Heart left ventricle (tissue), 16 donors: Measurements from ENCODE around the gene THADA. TPM values are rescaled to one million over a fixed set of nuclear protein-coding genes. Genes with fewer than 3 reads are reported as not detected.

Experiments
- ATAC-seq, 4 donors: fragments of 200-7000 bp; cut with Tn5 transposase; one replicate each; pipeline ENCODE4 v1.9.1; 2020 to 2022; ENCODE audit warnings: moderate library complexity in 4 of 4, mild to moderate bottlenecking in 3 of 4, moderate number of reproducible peaks in 1 of 4
- DNase-seq, 5 donors: peaks; one replicate each; pipeline ENCODE4 v3.0.0-alpha.2; 2020
- H3K27ac ChIP-seq, 12 donors: fragments of 200-600 bp; sonication (generic) in 4 of 12; one replicate each; pipeline versions ENCODE4 v1.5.0 to v1.8.0; 2016 to 2022; ENCODE audit warnings: mild to moderate bottlenecking in 2 of 12
- H3K27me3 ChIP-seq, 9 donors: fragments of 200-600 bp; sonication (generic) in 2 of 9; one replicate each; pipeline versions ENCODE4 v1.5.1 to v1.8.0; 2016 to 2022; ENCODE audit warnings: mild to moderate bottlenecking in 3 of 9
- H3K36me3 ChIP-seq, 9 donors: fragments of 200-600 bp; sonication (generic) in 2 of 9; one replicate each; pipeline versions ENCODE4 v1.5.0 to v1.8.0; 2018 to 2022; ENCODE audit warnings: mild to moderate bottlenecking in 2 of 9
- H3K4me1 ChIP-seq, 12 donors: fragments of 200-600 bp; sonication (generic) in 4 of 12; one replicate each; pipeline versions ENCODE4 v1.5.0 to v1.8.0; 2016 to 2022; ENCODE audit warnings: mild to moderate bottlenecking in 3 of 12
- H3K4me3 ChIP-seq, 12 donors: fragments of 200-600 bp; sonication (generic) in 4 of 12; one replicate each; pipeline versions ENCODE4 v1.5.0 to v1.8.0; 2017 to 2022; ENCODE audit warnings: mild to moderate bottlenecking in 9 of 12, moderate library complexity in 4 of 12
- H3K9me3 ChIP-seq, 12 donors: fragments of 200-600 bp; sonication (generic) in 4 of 12; one replicate each; pipeline versions ENCODE4 v1.5.0 to v1.8.0; 2016 to 2022; ENCODE audit warnings: mild to moderate bottlenecking in 1 of 12
- CTCF ChIP-seq, 12 donors: fragments of 200-600 bp; sonication (generic) in 4 of 12; IDR thresholded peaks; one replicate each; pipeline versions ENCODE4 v1.5.0 to v1.8.0; 2018 to 2022; ENCODE audit warnings: antibody characterized with exemption in 12 of 12, mild to moderate bottlenecking in 5 of 12
- POLR2A ChIP-seq, 2 donors: fragments of 450-650 bp; IDR thresholded peaks; one replicate each; pipeline ENCODE4 v1.6.1; 2017; ENCODE audit warnings: antibody characterized with exemption in 2 of 2, mild to moderate bottlenecking in 2 of 2, moderate library complexity in 2 of 2
- WGBS, 4 donors: extraction: QIAGEN DNeasy Blood & Tissue Kit in 2 of 4; methylation state at CpG; one replicate each; pipeline versions ENCODE4 v1.1.5 to v1.1.7; 2013 to 2018; 5-methylcytosine and 5-hydroxymethylcytosine counted together
- intact Hi-C, 10 donors: fragments of 100-400 bp; cut with DNase I; formaldehyde crosslinking; loops; one replicate each; pipeline versions ENCODE4 v1.11.1 to v1.14.2; 2022
- polyA plus RNA-seq, 2 donors: library from polyadenylated mRNA; stranded (reverse); fragments of 200-250 nt; gene quantifications; one replicate each; pipeline ENCODE4 v1.2.3, GENCODE V29; 2013
- total RNA-seq, 9 donors: library from RNA; depleted of rRNA in 2 of 9; stranded (reverse); fragments of >200 nt in 2 of 9; fragmentation: NEBNext Ultra II Directional in 3 of 9; extraction: Animal tissue kit (Norgen Biotek cat#: 25700) in 3 of 9; gene quantifications; one replicate each; pipeline versions ENCODE4 v1.1.0 to v1.2.4, GENCODE V29; 2016 to 2023
- donor health status: ischemic (EF 13 %, LVEDD 7.1; RV severe dilation, severe dysfunction).
- donor health status: healthy with polysubstance abuse.
- donor health status: DM: no; HTN: yes; CAD: no.
- donor health status: DM: no; HTN: no; CAD: no.
- donor health status: ischemic (EF 25% LVEDD 6.9; RV normal size, moderate dysfunction).
- donor health status: ischemic (EF 25% LVEDD 5.7; RV mildly dilated, moderate dysfunction).
- donor health status: healthy.
- donor health status: DM: yes; HTN: yes; CAD: no.
- donor health status: ischemic (EF 35%, LVEDD 5.7; RV mildly dilated, moderate dysfunction).
- donor health status: nonischemic (EF 11% LVEDD 7.7; RV severe dilation, severe dysfunction).
- donor health status: DM: yes; HTN: yes; CAD: no.
- donor health status: PGD.
- donor health status: ischemic (EF 29% LVEDD 5.4; RV normal size, mild dysfunction).
- donor health status: nonischemic (EF 23%, LVEDD 6.1; RV moderate dilation, normal function).

THADA gene
- total and polyA plus RNA-seq, 11 donors = 6.8 to 21.4 (median 13.0) TPM

- no peaks in the 10 kb centered on the region for H3K9me3 ChIP-seq
- intact Hi-C loops = no loop called here
- H3K27me3 ChIP-seq = no peaks in the 10 kb centered on the region
- ATAC-seq = no peak
- 96 to 99% (median 97%) methylated on average over 3 of the region's 3 CpGs for WGBS, 4 donors
- TF ChIP-seq CTCF (IDR thresholded peaks at IDR 0.05) = no peak
- no peak for TF ChIP-seq POLR2A (IDR thresholded peaks at IDR 0.05)
- DNase-seq = no peak
- no peaks in the 10 kb centered on the region for H3K36me3 ChIP-seq
- H3K4me1 ChIP-seq = peaks cover 3 to 47% (median 17%) of the 10 kb centered on the region in 12 donors
- H3K27ac ChIP-seq = no peak overlapping the region
- no peak overlapping the region for H3K4me3 ChIP-seq
Measured at GRCh38 chr2:43367012-43367782, 228.6 kb downstream of the THADA start.

- H3K27ac ChIP-seq = no peak overlapping the region
- ATAC-seq = no peak
- TF ChIP-seq CTCF (IDR thresholded peaks at IDR 0.05) (no peak), POLR2A (IDR thresholded peaks at IDR 0.05) (no peak)
- H3K36me3 ChIP-seq = no peaks in the 10 kb centered on the region
- intact Hi-C loops = no loop called here
- 95 to 97% (median 96%) methylated on average over 4 of the region's 4 CpGs for WGBS, 4 donors
- no peaks in the 10 kb centered on the region for H3K9me3 ChIP-seq
- H3K4me3 ChIP-seq = no peak overlapping the region
- no peak for DNase-seq
- H3K27me3 ChIP-seq = no peaks in the 10 kb centered on the region
- peaks cover 0 to 24% (median 6%) of the 10 kb centered on the region in 12 donors for H3K4me1 ChIP-seq
Measured at GRCh38 chr2:43363120-43363519, 232.7 kb downstream of the THADA start.

GRCh38 chr2:43361286-43361685 is 234.6 kb downstream of the THADA start:
- peaks cover 0 to 30% (median 6%) of the 10 kb centered on the region in 12 donors for H3K4me1 ChIP-seq
- H3K36me3 ChIP-seq = no peaks in the 10 kb centered on the region
- TF ChIP-seq POLR2A (IDR thresholded peaks at IDR 0.05) (no peak), CTCF (IDR thresholded peaks at IDR 0.05) (no peak)
- no peak overlapping the region for H3K4me3 ChIP-seq
- H3K27ac ChIP-seq = no peak overlapping the region
- WGBS, 4 donors = 73 to 78% (median 76%) methylated on average over 2 of the region's 2 CpGs
- intact Hi-C loops = no loop called here
- H3K27me3 ChIP-seq = no peaks in the 10 kb centered on the region
- DNase-seq (no peak), ATAC-seq (no peak)
- H3K9me3 ChIP-seq = no peaks in the 10 kb centered on the region

GRCh38 chr2:43360137-43360536 is 235.7 kb downstream of the THADA start:
- WGBS, 4 donors = 42 to 54% (median 49%) methylated on average over 3 of the region's 3 CpGs
- Histone ChIP-seq H3K4me3 (no peak overlapping the region), H3K36me3 (no peaks in the 10 kb centered on the region), H3K9me3 (no peaks in the 10 kb centered on the region), H3K27ac (no peak overlapping the region), H3K27me3 (no peaks in the 10 kb centered on the region), H3K4me1 (peaks cover 0 to 30% (median 6%) of the 10 kb centered on the region in 12 donors)
- intact Hi-C loops = no loop called here
- DNase-seq (no peak), ATAC-seq (no peak)
- TF ChIP-seq CTCF (IDR thresholded peaks at IDR 0.05) (no peak), POLR2A (IDR thresholded peaks at IDR 0.05) (no peak)
